ENCODE results near the gene HSF4.

- no peak for TF ChIP-seq CTCF (IDR thresholded peaks at IDR 0.05; ENCODE audit: poor library complexity)
- no peak for TF ChIP-seq EZH2 (IDR thresholded peaks at IDR 0.05; ENCODE audit: borderline replicate concordance)
- no peak for TF ChIP-seq EZH2phosphoT487 (IDR thresholded peaks at IDR 0.05; ENCODE audit: low read depth, severe bottlenecking, unreplicated experiment)
Measured at GRCh38 chr16:67190448-67191399, 26.2 kb downstream of the HSF4 start.

All from hepatocyte (in vitro differentiated cells).